ENCODE results near the gene SPECC1. TPM values are rescaled to one million over a fixed set of nuclear protein-coding genes. Genes with fewer than 3 reads are reported as not detected.

SPECC1 gene
- total and polyA plus RNA-seq, 2 of the 13 experiments (the other 11 are each of a cell fraction or from before 2014, with no cell fraction given): 2.3 to 6.9 TPM

- H3K4me2 ChIP-seq (ENCODE audit: low read depth, low read length): no peak overlapping the region
- H3K36me3 ChIP-seq (replicated peaks in 1 of 2; ENCODE audit: control insufficient read depth in 1 of 2, insufficient read depth in 2 of 2, low read length in 2 of 2): no peaks in the 10 kb centered on the region
- DNase-seq (ENCODE audit: low spot score): no peak
- in situ Hi-C loops (cut with HindIII; ENCODE audit: extremely low pct_ligation_motif_present, low pct_unique_long_range_greater_than_20kb) (loop anchor here (25.0 kb wide), 1 partner anchor 318 kb away; the partner anchor contains the start of gene AKAP10), intact Hi-C loops (cut with micrococcal nuclease; ENCODE audit: unreplicated experiment) (no loop called here)
- H3K4me3 ChIP-seq (replicated peaks in 1 of 3; ENCODE audit: insufficient read depth in 1 of 3, low read depth in 2 of 3, low read length in 3 of 3): no peak overlapping the region
- H3K27ac ChIP-seq (ENCODE audit: extremely low read length, insufficient read depth, low read length): no peak overlapping the region
- H3K27me3 ChIP-seq (ENCODE audit: control insufficient read depth in 1 of 2, insufficient read depth in 2 of 2, low read length in 2 of 2): no peaks in the 10 kb centered on the region; a peak in 1 of 5 replicates
- WGBS (ENCODE audit: low lambda C conversion rate): 81% methylated on average over 5 of the region's 5 CpGs
- H4K20me1 ChIP-seq (ENCODE audit: insufficient read depth, low read length): no peaks in the 10 kb centered on the region
- H3K9ac ChIP-seq (ENCODE audit: insufficient read depth, low read depth, low read length): no peak overlapping the region
- H3K9me3 ChIP-seq (ENCODE audit: low read length): peaks cover 19% of the 10 kb centered on the region
- FAIRE-seq: no peak
- no peaks in the 10 kb centered on the region for H3K4me1 ChIP-seq (ENCODE audit: insufficient read depth, low read length)
- no TSS peak for BruUV-seq (replicated peaks)
- H2AFZ ChIP-seq (ENCODE audit: low read length): no peak overlapping the region
- TF ChIP-seq SIN3A (IDR thresholded peaks at IDR 0.05; ENCODE audit: borderline replicate concordance, low read depth, low read length) (no peak), KDM6A (CRISPR knock-in tag; IDR thresholded peaks at IDR 0.05; ENCODE audit: low read depth) (no peak), STAT6 (CRISPR knock-in tag; IDR thresholded peaks at IDR 0.05; ENCODE audit: borderline replicate concordance) (no peak), ZIK1 (CRISPR knock-in tag; IDR thresholded peaks at IDR 0.05; ENCODE audit: borderline replicate concordance, low read depth) (no peak), ZNF782 (CRISPR knock-in tag; IDR thresholded peaks at IDR 0.05; ENCODE audit: borderline replicate concordance) (no peak), ZNF280D (CRISPR knock-in tag; IDR thresholded peaks at IDR 0.05) (no peak), IKZF4 (CRISPR knock-in tag; IDR thresholded peaks at IDR 0.05; ENCODE audit: borderline replicate concordance, low read depth, not compliant biosample characterization) (no peak), ARID3A (IDR thresholded peaks at IDR 0.05; ENCODE audit: low read depth, low read length) (no peak), ZC3H4 (CRISPR knock-in tag; IDR thresholded peaks at IDR 0.05; ENCODE audit: borderline replicate concordance) (no peak)
- POLR2A ChIA-PET: no interaction called here
- no peaks in the 10 kb centered on the region for H3K79me2 ChIP-seq (ENCODE audit: insufficient read depth, low read length)
- ATAC-seq: no peak
- CTCF ChIA-PET (ENCODE audit: low intra/inter-chr PET ratio, low total read pairs): no interaction called here
Observed at GRCh38 chr17:20304961-20305360, 295.8 kb downstream of the SPECC1 start.
